GM19455 (cell line): ENCODE measurements around the gene ZNF639.

ENCODE experiments used
- ATAC-seq: cut with Tn5 transposase; IDR thresholded peaks from one replicate; pipeline ENCODE4 v1.9.1; 2021; ENCODE audit not compliant: unreplicated experiment

Gene ZNF639

GRCh38 chr3:179309225-179310078 is 13.4 kb upstream of the ZNF639 start:
- ATAC-seq = peak; percentile 97

- ATAC-seq = no peak
Measured at GRCh38 chr3:179318876-179319275, 4.0 kb upstream of the ZNF639 start.

GRCh38 chr3:179321668-179322285 is 1.1 kb upstream of the ZNF639 start:
- ATAC-seq = no peak

- peak; percentile 44 for ATAC-seq
Measured at GRCh38 chr3:179323197-179324110, 623 bp downstream of the ZNF639 start.

GRCh38 chr3:179324270-179324754 is 1.5 kb downstream of the ZNF639 start:
- no peak for ATAC-seq

GRCh38 chr3:179330438-179330837 is 7.6 kb downstream of the ZNF639 start:
- ATAC-seq = no peak

- ATAC-seq = no peak
Measured at GRCh38 chr3:179332240-179332639, 9.4 kb downstream of the ZNF639 start.

- ATAC-seq = no peak
Measured at GRCh38 chr3:179333084-179333483, 10.3 kb downstream of the ZNF639 start.

GRCh38 chr3:179336345-179336929 is 13.6 kb downstream of the ZNF639 start:
- ATAC-seq = no peak

GRCh38 chr3:179347345-179348194 is 24.7 kb downstream of the ZNF639 start, which contains the start of gene MFN1:
Gene MFN1 (plus strand): TSS chr3:179347709. CDS start chr3:179348852, 1,143 bp downstream.
- ATAC-seq = peak; percentile 95

GRCh38 chr3:179348325-179349013 is 25.6 kb downstream of the ZNF639 start:
- ATAC-seq = peak; percentile 53

- ATAC-seq = no peak
Measured at GRCh38 chr3:179355996-179356395, 33.2 kb downstream of the ZNF639 start.

GRCh38 chr3:179363332-179363731 is 40.5 kb downstream of the ZNF639 start:
- ATAC-seq = no peak

GRCh38 chr3:179369621-179370020 is 46.8 kb downstream of the ZNF639 start:
- no peak for ATAC-seq

- no peak for ATAC-seq
Measured at GRCh38 chr3:179373938-179374337, 51.1 kb downstream of the ZNF639 start.

GRCh38 chr3:179375091-179375999 is 52.5 kb downstream of the ZNF639 start:
- no peak for ATAC-seq

- ATAC-seq = no peak
Measured at GRCh38 chr3:179376474-179376873, 53.6 kb downstream of the ZNF639 start.
